H1 (cell line): ENCODE measurements around the gene IRAK3. TPM values are rescaled to one million over a fixed set of nuclear protein-coding genes. Genes with fewer than 3 reads are reported as not detected.

ENCODE experiments used
- CTCF ChIA-PET: fragments of 300-600 bp; sonication (Branson Sonifier 250); formaldehyde crosslinking; loops from one replicate; lab custom pipeline; 2021; ENCODE audit not compliant: partially characterized antibody; lab: Charles Lee
- POLR2A ChIA-PET: fragments of 300-600 bp; sonication (Branson Sonifier 250); formaldehyde crosslinking; loops from one replicate; lab custom pipeline; 2021; ENCODE audit warnings: inconsistent platforms; ENCODE audit not compliant: partially characterized antibody; lab: Charles Lee
- DNase-seq, 2 experiments: peaks; one replicate each; pipeline versions ENCODE4 v3.0.0 to v3.0.0-alpha.2; 2010 to 2022; ENCODE audit warnings: low spot score in 2 of 2, low read depth in 1 of 2, mixed read lengths in 1 of 2
- FAIRE-seq: peaks from 2 replicates; lab custom pipeline; 2011; peaks lifted over from hg19 to GRCh38; lab: Jason Lieb, UNC
- H2AFZ ChIP-seq: 2 replicates; pipeline ENCODE4 v1.8.1; 2012; ENCODE audit warnings: low read length, inconsistent platforms
- H2AK5ac ChIP-seq: 2 replicates; pipeline ENCODE4 v1.6.1; 2013; ENCODE audit warnings: low read depth, low read length
- H2BK120ac ChIP-seq: replicated peaks from 2 replicates; pipeline ENCODE3; 2013; ENCODE audit warnings: low read depth, low read length, inconsistent platforms
- H2BK12ac ChIP-seq: 2 replicates; pipeline ENCODE4 v1.6.1; 2013; ENCODE audit warnings: low read depth, low read length
- H2BK15ac ChIP-seq: 2 replicates; pipeline ENCODE4 v1.6.1; 2013; ENCODE audit warnings: low read length
- H2BK20ac ChIP-seq: 2 replicates; pipeline ENCODE4 v1.6.1; 2013; ENCODE audit warnings: low read length
- H2BK5ac ChIP-seq: 2 replicates; pipeline ENCODE4 v1.6.1; 2013; ENCODE audit warnings: low read depth, low read length
- H3K14ac ChIP-seq: 2 replicates; pipeline ENCODE4 v1.6.1; 2013; ENCODE audit warnings: inconsistent platforms; ENCODE audit not compliant: insufficient read length
- H3K18ac ChIP-seq: 2 replicates; pipeline ENCODE4 v1.6.1; 2013; ENCODE audit warnings: low read length; ENCODE audit errors: extremely low read depth
- H3K23ac ChIP-seq: 2 replicates; pipeline ENCODE4 v1.6.1; 2013; ENCODE audit warnings: inconsistent platforms; ENCODE audit not compliant: insufficient read length
- H3K23me2 ChIP-seq: 2 replicates; pipeline ENCODE4 v1.6.1; 2013; ENCODE audit warnings: low read depth, low read length
- H3K27ac ChIP-seq: 2 replicates; pipeline ENCODE4 v1.6.1; 2011; ENCODE audit warnings: low read depth, low read length, inconsistent platforms
- H3K27me3 ChIP-seq, 4 experiments: replicated peaks in 1 of 4; 1 replicate in 1 of 4; 2 replicates in 3 of 4; pipeline versions ENCODE4 v1.6.1 to v1.8.1; 2011 to 2013; ENCODE audit warnings: low read length in 3 of 4, mild to moderate bottlenecking in 3 of 4, inconsistent platforms in 2 of 4, mixed read lengths in 2 of 4, moderate library complexity in 1 of 4; ENCODE audit not compliant: control insufficient read depth in 3 of 4, insufficient read depth in 3 of 4; ENCODE audit errors: extremely low read depth in 1 of 4
- H3K36me3 ChIP-seq, 4 experiments: 2 replicates each; pipeline versions ENCODE4 v1.6.1 to v1.8.1; 2011 to 2013; ENCODE audit warnings: mild to moderate bottlenecking in 4 of 4, low read length in 3 of 4, moderate library complexity in 2 of 4, control low read depth in 1 of 4, inconsistent platforms in 1 of 4; ENCODE audit not compliant: insufficient read depth in 4 of 4, control insufficient read depth in 2 of 4
- H3K4ac ChIP-seq: replicated peaks from 2 replicates; pipeline ENCODE3; 2013; ENCODE audit warnings: low read length, low read depth, mixed read lengths, inconsistent platforms; ENCODE audit not compliant: insufficient read length
- H3K4me1 ChIP-seq, 4 experiments: replicated peaks in 1 of 4; 1 replicate in 1 of 4; 2 replicates in 3 of 4; pipeline versions ENCODE4 v1.6.1 to v1.8.1; 2011 to 2013; ENCODE audit warnings: low read length in 3 of 4, inconsistent platforms in 2 of 4, mixed read lengths in 1 of 4; ENCODE audit not compliant: insufficient read depth in 4 of 4, control insufficient read depth in 3 of 4
- H3K4me2 ChIP-seq, 2 experiments: 2 replicates each; pipeline versions ENCODE4 v1.6.1 to v1.8.1; 2011 to 2013; ENCODE audit warnings: low read depth in 2 of 2, low read length in 2 of 2, control low read depth in 1 of 2, inconsistent platforms in 1 of 2, mild to moderate bottlenecking in 1 of 2; ENCODE audit not compliant: insufficient read depth in 1 of 2
- H3K4me3 ChIP-seq, 4 experiments: fragments of 200-600, 300-600 bp in 1 of 4; sonication (generic), shearing (Covaris generic), sonication (Bioruptor Twin) in 1 of 4; 2 replicates each; pipeline versions ENCODE4 v1.5.1 to v1.8.1; 2011 to 2016; ENCODE audit warnings: low read length in 4 of 4, low read depth in 3 of 4, control low read depth in 2 of 4, inconsistent platforms in 2 of 4, mild to moderate bottlenecking in 2 of 4, mixed read lengths in 1 of 4, moderate library complexity in 1 of 4; ENCODE audit not compliant: insufficient read depth in 2 of 4; ENCODE audit errors: extremely low read depth in 1 of 4
- H3K56ac ChIP-seq: replicated peaks from 2 replicates; pipeline ENCODE3; 2013; ENCODE audit warnings: low read depth, mild to moderate bottlenecking, mixed read lengths, low read length, inconsistent platforms; ENCODE audit not compliant: insufficient read length
- H3K79me1 ChIP-seq: 2 replicates; pipeline ENCODE4 v1.6.1; 2013; ENCODE audit warnings: low read depth, low read length, control low read depth
- H3K79me2 ChIP-seq, 2 experiments: 2 replicates each; pipeline versions ENCODE4 v1.6.1 to v1.8.1; 2012 to 2013; ENCODE audit warnings: low read length in 2 of 2, mild to moderate bottlenecking in 2 of 2, inconsistent platforms in 1 of 2; ENCODE audit not compliant: insufficient read depth in 2 of 2, control insufficient read depth in 1 of 2
- H3K9ac ChIP-seq, 4 experiments: replicated peaks in 1 of 4; 1 replicate in 1 of 4; 2 replicates in 3 of 4; pipeline versions ENCODE4 v1.6.1 to v1.8.1; 2011 to 2013; ENCODE audit warnings: low read depth in 3 of 4, low read length in 3 of 4, control low read depth in 2 of 4, mild to moderate bottlenecking in 2 of 4, moderate library complexity in 2 of 4, inconsistent platforms in 1 of 4; ENCODE audit errors: extremely low read depth in 1 of 4
- H3K9me3 ChIP-seq, 2 experiments: 2 replicates each; pipeline versions ENCODE4 v1.6.1 to v1.8.1; 2012 to 2013; ENCODE audit warnings: mild to moderate bottlenecking in 2 of 2, moderate library complexity in 2 of 2, control low read depth in 1 of 2, inconsistent platforms in 1 of 2, low read depth in 1 of 2, low read length in 1 of 2, mixed read lengths in 1 of 2; ENCODE audit not compliant: insufficient read depth in 2 of 2
- H4K20me1 ChIP-seq, 2 experiments: replicated peaks in 1 of 2; 2 replicates each; pipeline versions ENCODE3 to v1.8.1; 2011 to 2013; ENCODE audit warnings: inconsistent platforms in 2 of 2, low read length in 2 of 2, mild to moderate bottlenecking in 1 of 2; ENCODE audit not compliant: insufficient read depth in 2 of 2, control insufficient read depth in 1 of 2
- H4K5ac ChIP-seq: 2 replicates; pipeline ENCODE4 v1.6.1; 2013; ENCODE audit warnings: low read length, low read depth, mixed read lengths, inconsistent platforms; ENCODE audit not compliant: insufficient read length
- H4K8ac ChIP-seq: 2 replicates; pipeline ENCODE4 v1.8.0; 2013; ENCODE audit warnings: mild to moderate bottlenecking, moderate library complexity, low read length, inconsistent platforms; ENCODE audit not compliant: insufficient read depth; ENCODE audit errors: extremely low read depth
- H4K91ac ChIP-seq: replicated peaks from 2 replicates; pipeline ENCODE3; 2013; ENCODE audit warnings: low read length, mixed read lengths, inconsistent platforms; ENCODE audit not compliant: insufficient read length
- CHD2 ChIP-seq: IDR thresholded peaks from 2 replicates; pipeline ENCODE4 v1.6.1; 2012; ENCODE audit warnings: low read length, improper control_type of control experiment
- SUZ12 ChIP-seq: fragments of 200-600 bp; sonication (generic); IDR thresholded peaks from 2 replicates; pipeline ENCODE4 v1.6.1; 2012; ENCODE audit warnings: mild to moderate bottlenecking, inconsistent platforms, low read length, moderate library complexity, mixed read lengths
- WGBS, 2 experiments: shearing (Covaris generic) in 1 of 2; methylation state at CpG; one replicate each; pipeline versions ENCODE4 v1.1.6 to v1.1.7; 2013 to 2015; ENCODE audit warnings: low lambda C conversion rate in 2 of 2, mixed read lengths in 2 of 2, inconsistent platforms in 1 of 2, low coverage in 1 of 2, missing lambda C conversion rate in 1 of 2; ENCODE audit not compliant: insufficient replicate concordance in 2 of 2, insufficient coverage in 1 of 2, insufficient read length in 1 of 2; ENCODE audit errors: extremely low coverage in 1 of 2, missing lambda C conversion rate in 1 of 2; 5-methylcytosine and 5-hydroxymethylcytosine counted together
- polyA plus RNA-seq, 7 experiments: library from polyadenylated mRNA; depleted of rRNA in 3 of 7; stranded (reverse) in 5 of 7; unstranded in 2 of 7; fragments of >200 nt in 5 of 7; fragments of 200-250 nt in 2 of 7; gene quantifications; 1 replicate in 5 of 7; 2 replicates in 1 of 7; 4 replicates in 1 of 7; pipeline versions ENCODE4 v1.2.1 to v1.2.3, GENCODE V29; 2011 to 2013; ENCODE audit warnings: missing spikeins in 2 of 7, mixed read lengths in 2 of 7
- total RNA-seq: library from RNA; stranded (reverse); fragmentation: NEBNext Ultra II Directional; extraction: Animal tissue kit (Norgen Biotek cat#: 25700); gene quantifications from 2 replicates; pipeline ENCODE4 v1.2.1, GENCODE V29; 2021

The IRAK3 gene
- total and polyA plus RNA-seq, 2 of the 8 experiments (the other 6 are each of a cell fraction or from before 2014, with no cell fraction given), result 0.51 to 2.2 TPM

DNA sequence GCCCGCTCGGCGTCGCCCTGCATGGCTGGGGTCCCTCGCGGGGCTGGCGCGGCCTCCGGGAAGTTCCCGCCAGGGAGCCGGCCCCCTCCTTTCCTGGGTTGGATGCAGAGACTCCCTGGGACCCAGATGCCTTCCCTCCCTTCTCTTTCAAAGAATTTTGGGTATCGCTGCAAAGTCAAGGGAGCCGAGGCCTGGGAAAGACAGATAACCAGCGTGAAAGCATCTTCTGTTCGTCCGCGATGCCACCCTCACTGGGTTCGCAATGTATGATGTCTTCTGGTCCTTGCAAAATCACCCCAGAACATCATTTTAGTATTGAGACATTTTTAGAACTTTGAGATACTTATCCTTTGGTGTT lies 451 bp downstream of the IRAK3 start:
- no peak overlapping the region for H4K91ac ChIP-seq
- H3K4me3 ChIP-seq, result peak overlapping the region; percentile 28 to 59 (median 41)
- 28% methylated on average over 7 of the region's 18 CpGs; no CpG with 5 or more reads in 1 of the 2 experiments for WGBS, 2 experiments
- H3K18ac ChIP-seq, result no peak overlapping the region
- no peaks in the 10 kb centered on the region for H4K20me1 ChIP-seq
- no peak overlapping the region for H2BK5ac ChIP-seq
- no peak overlapping the region for H3K4ac ChIP-seq
- FAIRE-seq (no peak), DNase-seq (no peak)
- no peak overlapping the region for H2BK120ac ChIP-seq
- H3K9me3 ChIP-seq, result no peaks in the 10 kb centered on the region
- H3K4me2 ChIP-seq, result peak overlapping the region; percentile 70 to 92
- peak overlapping the region in 1 of 4 experiments; percentile 4; a peak in 1 of 7 replicates for H3K9ac ChIP-seq
- no peak overlapping the region for H3K23ac ChIP-seq
- H3K27ac ChIP-seq, result no peak overlapping the region
- TF ChIP-seq SUZ12 (peak; percentile 54), CHD2 (no peak)
- POLR2A ChIA-PET, result interaction anchor here (0.6 to 1.1 kb wide), 2 partner anchors 23 to 34 kb away, joined by 3 to 4 read pairs; no protein-coding TSS in a partner anchor
- H2BK20ac ChIP-seq, result no peak overlapping the region
- H4K8ac ChIP-seq, result no peak overlapping the region
- H2BK12ac ChIP-seq, result no peak overlapping the region
- H3K56ac ChIP-seq, result no peak overlapping the region
- H3K36me3 ChIP-seq, result no peaks in the 10 kb centered on the region
- peaks cover 0 to 4% (median 1%) of the 10 kb centered on the region in 4 experiments; a peak in 3 of 7 replicates for H3K4me1 ChIP-seq
- no peak overlapping the region for H3K14ac ChIP-seq
- no peaks in the 10 kb centered on the region for H3K79me2 ChIP-seq
- peaks cover 7% of the 10 kb centered on the region; the same call in 1 of the 2 replicates for H3K23me2 ChIP-seq
- H4K5ac ChIP-seq, result no peak overlapping the region
- H3K27me3 ChIP-seq, result peaks cover 9 to 29% (median 25%) of the 10 kb centered on the region in 4 experiments
- H2AFZ ChIP-seq, result no peak overlapping the region; the same call in 1 of the 2 replicates
- no peak overlapping the region for H2AK5ac ChIP-seq
- no peaks in the 10 kb centered on the region for H3K79me1 ChIP-seq
- CTCF ChIA-PET, result interaction anchor here (0.9 to 1.0 kb wide), 2 partner anchors 20 to 219 kb away, joined by 3 to 4 read pairs; no protein-coding TSS in a partner anchor
- no peak overlapping the region for H2BK15ac ChIP-seq
